ENCODE measurements around the gene RPLP1.
A peak's percentile ranks its signal among the peaks of the same experiment; 100 is the strongest.

RPLP1 gene

DNA sequence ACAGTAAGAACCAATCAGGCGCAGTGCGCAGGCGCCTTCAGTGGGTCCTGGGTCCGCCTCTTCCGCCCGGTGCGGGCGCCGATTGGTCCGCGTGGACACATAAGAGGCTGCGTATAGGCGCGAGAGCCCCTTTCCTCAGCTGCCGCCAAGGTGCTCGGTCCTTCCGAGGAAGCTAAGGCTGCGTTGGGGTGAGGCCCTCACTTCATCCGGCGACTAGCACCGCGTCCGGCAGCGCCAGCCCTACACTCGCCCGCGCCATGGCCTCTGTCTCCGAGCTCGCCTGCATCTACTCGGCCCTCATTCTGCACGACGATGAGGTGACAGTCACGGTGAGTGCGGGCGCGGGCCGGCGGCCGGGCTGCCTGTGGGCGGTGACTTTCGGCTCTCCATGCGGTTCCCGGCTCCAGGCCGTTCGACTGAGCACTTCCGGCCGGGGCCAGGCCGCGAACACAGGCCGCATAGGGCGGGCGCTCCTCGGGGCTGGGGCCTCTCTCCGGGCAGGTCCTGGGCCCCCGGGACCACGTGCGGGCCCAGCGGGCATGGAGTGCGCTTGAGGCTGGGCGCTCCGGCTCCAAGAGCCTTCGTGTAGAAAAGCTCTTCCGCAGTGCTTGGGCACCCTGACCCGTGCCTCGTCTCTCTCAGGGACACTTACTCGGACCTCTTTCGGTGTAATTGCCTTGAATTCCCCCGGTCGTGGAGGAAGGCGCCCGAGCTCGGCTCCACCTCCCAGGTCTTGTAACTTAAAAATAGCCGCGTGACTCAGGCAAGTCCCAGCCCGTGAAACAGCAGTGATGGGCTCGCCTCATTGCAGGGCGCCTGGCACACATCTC lies at the start of gene RPLP1:
RPLP1 (plus strand) TSS at position 127 of the 830 bp plus-strand sequence; CDS start at position 258, 131 bp downstream.
- peak; percentile 94 for DNase-seq

DNA sequence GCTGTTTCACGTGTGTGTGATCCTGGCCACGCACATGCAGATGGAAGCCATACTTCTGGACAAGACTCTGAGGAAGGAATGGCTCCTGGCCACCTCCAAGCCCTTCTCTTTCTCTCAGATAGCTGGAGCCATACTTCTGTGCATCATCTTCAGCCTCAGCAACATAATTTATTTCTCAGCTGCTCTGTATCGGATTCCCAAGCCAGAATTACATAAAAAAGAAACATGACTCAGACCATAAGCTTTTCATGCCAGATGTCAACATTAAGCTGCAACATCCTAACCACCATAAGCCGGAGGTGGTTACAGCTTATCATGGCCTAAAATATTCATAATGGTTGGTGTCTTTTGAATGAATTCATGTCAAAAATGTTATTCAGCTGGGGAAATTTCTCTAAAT lies 49.0 kb upstream of the RPLP1 start:
- no peak for DNase-seq

DNA sequence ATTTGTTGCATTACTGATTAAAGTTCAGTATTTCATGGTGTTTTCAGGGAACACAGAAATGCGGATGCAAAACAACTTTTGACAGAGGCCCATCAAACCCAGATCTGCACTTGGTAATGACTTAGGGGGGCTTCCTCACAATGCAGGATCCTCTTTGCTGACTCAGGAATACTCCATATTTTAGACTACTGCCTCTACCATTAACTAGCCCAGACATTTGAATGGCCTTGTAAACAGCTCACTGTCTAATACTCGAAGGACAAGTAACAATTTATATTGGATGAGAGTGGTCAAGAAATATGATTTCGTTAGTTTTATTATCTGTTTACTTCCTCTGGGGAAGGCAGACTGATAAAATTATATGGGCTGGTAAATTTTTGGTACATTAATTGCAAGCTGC lies 47.5 kb upstream of the RPLP1 start:
- no peak for DNase-seq

DNA sequence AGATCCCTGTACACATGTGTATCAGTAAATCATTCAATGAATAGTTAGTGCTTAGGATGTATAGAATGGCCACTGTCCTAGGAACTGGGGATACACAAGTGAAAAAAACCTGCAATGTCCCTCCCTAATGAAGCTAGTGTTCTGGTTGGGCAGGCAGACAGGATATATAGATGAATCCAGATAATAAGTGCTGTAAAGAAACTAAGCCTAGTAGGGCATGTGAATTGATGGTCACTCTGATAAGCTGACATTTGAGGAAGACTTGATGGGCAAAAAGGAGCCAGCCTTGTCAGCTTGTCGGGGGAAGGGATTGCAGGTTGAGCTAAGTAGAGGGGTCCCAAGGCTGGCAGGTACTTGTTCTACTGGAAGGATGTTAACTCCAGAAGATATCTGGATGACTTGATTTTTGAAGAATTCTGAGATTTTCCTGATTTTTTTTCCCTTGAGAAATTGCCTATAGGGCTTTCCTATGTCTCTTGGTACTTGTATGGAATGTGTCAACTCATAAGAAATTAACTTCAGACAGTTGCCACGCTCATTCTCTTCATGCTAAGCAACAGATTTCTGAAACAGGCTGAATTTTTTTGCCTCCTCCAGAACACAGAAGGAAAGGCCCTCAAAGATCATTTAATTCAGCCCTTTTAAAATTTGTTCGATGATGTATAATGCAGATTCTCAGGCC lies 44.8 kb upstream of the RPLP1 start:
- no peak for DNase-seq

DNA sequence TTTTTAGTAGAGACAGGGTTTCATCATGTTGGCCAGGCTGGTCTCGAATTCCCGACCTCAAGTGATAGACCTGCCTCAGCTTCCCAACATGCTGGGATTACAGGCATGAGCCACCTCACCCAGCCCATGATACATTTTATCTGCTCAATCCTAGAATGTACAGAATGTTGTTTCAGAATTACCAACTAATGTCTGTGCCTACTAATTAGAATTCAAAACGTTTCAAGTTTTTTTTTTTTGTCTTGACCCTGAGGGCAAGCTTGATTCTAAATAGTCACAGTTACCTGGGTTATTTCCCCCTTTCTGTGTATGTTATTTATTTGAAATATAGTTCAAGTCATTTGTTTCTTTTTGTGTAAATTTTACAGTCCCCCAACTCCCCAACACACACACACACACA lies 43.8 kb upstream of the RPLP1 start:
- DNase-seq: no peak

DNA sequence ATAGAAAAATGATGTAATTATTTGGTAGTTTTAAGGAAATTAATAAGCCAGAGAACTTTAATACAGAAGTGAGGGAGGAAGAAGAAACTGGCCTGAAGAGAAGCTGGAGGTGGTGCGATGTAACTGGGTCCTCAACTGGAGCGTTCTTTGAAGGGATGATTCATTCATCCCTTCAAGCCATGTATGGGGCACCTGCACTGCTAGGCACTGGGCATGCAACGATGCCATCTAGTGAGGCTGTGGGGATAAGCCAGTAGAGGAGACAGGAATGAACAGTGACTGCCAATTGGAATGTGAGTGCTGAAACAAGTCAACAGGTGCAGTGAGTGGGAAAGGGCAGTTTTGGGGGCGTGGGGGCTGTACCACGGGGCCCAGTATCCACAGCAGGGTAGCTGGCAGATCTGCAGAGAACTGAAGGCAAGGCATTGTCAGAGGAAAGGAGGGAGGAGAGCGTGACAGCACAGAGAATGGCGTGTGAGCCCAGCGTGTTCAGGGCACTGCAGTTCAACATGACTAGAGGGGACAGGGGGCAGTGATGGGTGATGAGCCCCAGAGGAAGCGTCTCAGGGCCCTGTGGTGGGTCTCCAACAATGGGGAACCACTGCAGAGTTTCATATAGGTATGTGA lies 42.3 kb upstream of the RPLP1 start:
- no peak for DNase-seq

DNA sequence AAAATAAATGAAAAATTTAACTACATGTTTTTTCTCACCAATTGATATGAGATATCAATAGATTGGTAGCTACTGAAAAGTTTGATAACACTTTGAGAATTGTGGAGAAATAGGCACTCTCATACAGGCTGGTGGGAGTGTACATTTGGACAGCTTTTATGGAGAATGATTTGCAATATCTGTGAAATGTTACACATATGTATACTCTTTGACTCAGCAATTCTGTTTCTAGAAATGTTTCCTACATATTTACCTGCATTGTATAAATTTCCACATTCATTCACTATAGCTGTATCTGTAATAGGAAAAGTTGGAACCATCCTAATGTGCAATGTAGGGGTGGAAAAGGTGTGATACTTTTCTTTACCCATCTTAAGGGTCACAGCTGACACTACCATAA lies 40.3 kb upstream of the RPLP1 start:
- no peak for DNase-seq

DNA sequence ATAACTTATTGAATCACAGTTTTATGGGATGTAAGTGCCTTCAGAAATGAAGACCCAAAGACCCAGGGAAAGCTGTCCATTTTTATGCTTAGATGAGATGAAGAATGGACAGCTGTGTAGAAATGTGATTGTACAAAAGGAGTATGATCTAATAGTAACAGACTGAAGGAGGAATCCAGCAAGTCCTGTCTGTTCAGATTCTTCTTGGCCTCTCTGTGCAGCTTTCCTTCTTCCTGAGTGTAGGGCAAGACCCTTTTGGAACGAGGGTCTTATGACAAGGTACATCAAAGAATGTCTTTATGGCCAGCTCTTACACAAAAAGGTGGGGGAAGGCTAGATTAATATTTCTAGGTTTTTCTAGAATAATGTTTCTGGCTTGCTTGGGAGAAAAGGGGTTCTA lies 39.9 kb upstream of the RPLP1 start:
- no peak for DNase-seq

DNA sequence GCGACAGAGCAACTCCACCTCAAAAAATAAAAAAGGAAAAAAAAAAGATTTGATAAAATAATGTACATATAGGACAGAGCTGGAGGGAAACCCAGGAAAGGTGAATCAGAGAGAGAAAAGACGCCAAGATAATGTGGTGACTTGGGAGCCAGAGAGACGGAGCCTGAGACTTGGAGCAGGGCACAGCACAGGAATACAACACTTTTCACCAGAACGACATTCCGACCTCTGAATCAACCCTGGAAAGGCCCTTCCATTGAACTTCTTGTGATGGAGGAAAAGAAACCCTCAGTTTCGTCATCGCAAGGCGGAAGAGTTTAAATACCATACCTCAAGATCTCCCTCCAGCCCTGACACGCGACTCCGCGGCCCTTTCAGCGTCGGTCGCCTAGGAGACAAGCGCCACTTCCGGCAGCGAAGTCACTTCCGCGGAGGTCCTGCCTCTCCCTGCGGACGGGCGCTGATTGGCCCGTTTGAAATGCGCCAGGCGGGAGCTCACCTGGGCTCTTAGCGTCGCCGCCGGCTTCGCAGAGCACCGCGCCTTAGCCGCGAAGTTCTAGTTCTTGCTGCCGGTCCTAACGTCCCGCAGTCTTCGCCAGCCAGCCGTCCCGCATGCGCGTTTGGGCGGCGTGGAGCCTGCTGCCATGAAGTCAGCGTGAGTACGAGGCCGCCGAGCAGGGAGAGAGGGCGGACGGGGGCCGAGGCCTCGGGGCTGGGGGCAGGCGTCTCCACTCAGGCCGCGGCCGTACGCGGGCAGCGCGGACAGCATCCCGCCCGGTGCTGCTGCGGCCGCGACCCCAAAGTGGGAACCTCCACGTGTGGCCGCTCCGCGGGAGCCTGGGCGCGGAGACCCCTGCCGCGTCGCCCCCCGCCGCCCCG lies 38.6 kb upstream of the RPLP1 start, which contains the start of gene KIF23:
KIF23 (plus strand) TSS at position 528 of the 879 bp plus-strand sequence; CDS start at position 645, 117 bp downstream.
- peak; percentile 95 for DNase-seq

DNA sequence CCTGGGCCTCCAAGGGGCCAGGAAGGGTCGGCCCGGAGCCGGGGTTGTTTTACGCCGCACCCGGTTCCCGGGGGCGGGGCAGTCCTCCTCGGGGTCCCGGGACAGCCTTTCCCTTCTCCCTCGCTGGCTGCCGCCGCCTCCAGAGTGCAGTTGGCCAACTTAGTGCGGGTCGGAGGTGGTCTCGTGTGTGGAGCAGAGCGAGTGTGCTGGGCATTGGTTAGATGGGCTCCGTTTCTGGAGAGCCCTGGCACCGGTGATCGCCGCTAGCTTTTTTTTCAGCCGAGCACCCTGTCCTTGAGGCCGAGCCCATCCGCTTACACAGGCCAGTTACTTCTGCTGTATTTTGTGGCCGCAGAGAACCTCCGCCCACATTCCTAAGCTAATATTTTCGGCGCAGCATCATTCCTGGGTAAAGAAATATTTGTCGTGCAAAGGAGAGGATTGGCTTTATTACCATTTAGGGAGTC lies 37.9 kb upstream of the RPLP1 start:
- DNase-seq: no peak

DNA sequence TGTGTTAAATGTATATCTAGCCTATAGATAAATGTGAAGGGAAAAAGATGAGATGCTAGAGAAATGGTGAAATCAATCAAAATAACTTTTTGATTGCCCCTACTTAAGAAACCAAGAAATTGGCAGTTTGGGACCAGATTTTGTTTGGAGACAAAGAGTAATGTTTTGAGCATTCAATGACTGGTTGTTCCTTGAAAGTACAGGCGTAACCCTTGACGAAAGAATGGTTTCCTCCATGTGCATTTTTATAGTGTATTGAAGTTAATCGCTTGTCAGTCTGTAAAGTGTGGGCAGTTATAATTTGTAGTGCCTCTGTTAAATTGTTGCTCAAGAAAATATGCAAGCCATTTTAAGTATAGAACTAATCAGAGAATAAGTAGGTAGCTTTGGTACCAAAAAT lies 37.2 kb upstream of the RPLP1 start:
- no peak for DNase-seq

DNA sequence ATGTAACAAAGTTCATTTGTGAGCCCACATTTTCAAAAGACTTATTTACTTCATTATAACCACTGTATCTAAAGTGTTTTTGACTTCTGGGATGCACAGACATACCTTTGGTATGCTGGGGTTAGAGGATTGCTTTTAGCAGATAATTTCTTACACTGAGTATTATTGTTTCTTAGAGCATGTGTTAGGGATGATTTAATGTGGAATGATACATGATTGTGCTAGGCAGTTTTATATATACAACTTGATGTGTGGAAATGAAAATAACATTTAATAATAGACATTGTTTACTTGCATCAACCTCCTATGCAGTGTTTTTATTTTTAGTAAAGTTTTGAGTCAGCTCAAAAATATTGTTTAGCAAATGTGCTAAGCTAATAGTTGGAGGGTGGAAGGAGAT lies 35.0 kb upstream of the RPLP1 start:
- DNase-seq: no peak

DNA sequence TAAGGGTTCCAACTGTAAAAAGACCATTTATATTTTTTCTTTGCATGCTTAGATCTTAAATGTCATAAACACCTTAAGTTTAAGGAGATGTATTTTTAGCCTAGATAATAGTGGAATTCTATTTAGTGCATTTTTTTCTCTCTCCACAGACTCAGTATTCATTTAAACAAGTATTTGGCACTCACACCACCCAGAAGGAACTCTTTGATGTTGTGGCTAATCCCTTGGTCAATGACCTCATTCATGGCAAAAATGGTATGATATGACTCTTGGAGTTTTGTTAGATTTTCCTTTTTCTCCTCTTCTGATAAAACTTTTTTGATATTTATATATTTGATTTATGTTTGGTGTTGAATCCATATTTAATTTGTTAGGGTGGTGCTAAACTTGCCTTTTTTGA lies 31.1 kb upstream of the RPLP1 start:
- DNase-seq: no peak

DNA sequence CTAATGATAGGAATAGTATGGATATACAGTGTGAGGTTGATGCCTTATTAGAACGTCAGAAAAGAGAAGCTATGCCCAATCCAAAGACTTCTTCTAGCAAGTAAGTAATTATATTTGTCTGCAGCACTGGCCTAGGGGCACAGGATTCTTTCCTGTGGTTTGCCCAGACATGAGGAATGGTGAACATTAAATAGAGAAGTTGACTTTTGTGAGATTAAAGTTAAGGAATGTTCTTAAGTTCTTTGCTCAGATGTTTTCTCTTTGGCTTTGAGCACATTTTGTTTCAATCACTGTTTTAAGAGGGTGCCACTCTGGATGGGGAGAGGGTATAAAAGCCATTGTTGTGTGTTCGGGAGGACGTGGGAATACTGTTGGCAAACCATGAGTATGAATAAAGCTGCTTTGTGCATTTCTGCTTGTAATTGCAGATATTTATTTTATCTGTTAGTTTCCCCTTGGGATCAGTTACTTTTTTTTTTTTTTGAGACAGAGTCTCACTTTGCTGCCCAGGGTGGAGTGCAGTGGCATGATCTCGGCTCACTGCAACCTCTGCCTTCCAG lies 30.2 kb upstream of the RPLP1 start:
- DNase-seq: no peak

DNA sequence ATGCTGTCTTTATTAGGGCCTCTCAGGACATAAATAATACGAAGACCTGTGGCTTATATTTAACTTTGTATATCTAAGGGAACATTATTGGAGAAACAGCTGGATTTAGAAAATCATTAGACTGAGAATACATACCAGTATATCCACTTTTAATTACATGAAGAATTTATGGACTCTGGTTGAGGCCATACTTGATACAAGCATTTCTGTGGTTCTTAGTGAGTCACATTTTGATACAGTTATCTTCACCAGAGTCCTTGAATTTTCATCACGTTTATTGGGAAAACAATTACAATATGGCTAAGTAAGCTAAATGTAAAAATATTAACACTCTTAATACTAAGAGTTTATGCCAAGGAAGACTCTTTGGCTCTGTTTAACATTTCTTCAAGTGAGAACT lies 28.6 kb upstream of the RPLP1 start:
- no peak for DNase-seq

DNA sequence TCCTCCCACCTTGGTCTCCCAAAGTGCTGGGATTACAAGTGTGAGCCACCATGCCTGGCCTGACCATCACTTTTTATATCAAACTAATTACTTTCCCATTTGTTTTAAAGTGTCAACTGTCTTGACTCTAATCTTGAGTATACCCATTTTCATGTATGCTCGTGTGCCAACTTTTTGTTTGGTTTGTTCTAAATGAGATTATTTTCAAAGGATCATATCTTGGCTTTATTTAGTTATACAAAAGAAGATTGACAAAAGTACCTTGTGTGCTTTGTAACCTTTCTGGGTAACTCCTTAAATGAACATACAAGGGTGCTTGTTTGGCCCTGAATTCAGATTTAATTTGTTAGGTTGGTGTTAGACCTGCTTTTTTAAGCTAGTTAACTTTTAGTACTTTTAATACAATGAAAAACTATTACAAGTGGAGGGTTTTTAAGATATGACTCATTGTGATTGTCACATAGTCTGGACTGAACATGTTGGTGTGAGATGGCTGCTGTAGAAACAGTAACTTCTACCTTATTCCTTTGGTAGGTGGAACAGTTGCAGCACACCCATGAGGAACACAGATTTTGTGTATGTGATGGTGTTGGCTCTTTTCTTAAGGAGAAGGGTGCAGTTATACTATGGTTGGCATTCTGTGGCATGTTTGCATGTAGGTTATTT lies 27.7 kb upstream of the RPLP1 start:
- DNase-seq: no peak

DNA sequence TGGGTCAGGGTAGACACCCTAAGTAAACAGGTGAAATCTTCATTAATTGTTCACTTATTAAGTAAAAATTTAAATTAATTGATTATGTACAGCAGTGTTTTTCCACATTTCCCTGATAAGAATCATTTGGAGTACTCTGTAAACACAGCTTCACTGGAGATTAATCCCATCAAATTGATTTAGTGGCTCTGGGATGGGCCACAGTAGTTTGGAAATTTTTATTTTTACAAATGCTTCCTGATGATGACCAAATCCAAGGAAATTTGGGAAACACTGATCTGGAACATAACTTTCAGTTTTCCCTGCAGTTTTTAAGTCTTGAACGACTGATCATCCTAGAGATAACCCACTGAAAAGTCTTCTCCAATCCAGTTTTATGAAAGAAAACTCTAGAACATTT lies 18.8 kb upstream of the RPLP1 start:
- no peak for DNase-seq

DNA sequence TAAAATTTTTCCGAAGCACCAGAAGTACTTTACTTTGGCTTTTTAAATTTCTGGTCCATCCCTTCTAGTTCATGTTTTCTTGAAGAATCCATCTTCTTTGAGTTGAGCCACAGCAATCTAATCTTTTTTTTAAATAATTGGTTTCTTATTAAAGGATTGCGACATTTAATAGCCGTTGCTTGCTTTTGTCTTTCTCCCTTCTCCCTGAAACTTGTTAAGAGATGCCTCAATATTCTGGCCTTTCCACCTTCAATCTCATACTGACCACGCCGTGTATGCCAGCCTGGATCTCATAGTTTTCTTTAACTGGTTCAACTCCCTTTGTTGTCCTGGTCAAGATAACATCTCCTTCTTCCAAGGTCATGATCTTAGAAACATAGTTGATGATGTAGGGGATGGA lies 18.4 kb upstream of the RPLP1 start:
- no peak for DNase-seq

DNA sequence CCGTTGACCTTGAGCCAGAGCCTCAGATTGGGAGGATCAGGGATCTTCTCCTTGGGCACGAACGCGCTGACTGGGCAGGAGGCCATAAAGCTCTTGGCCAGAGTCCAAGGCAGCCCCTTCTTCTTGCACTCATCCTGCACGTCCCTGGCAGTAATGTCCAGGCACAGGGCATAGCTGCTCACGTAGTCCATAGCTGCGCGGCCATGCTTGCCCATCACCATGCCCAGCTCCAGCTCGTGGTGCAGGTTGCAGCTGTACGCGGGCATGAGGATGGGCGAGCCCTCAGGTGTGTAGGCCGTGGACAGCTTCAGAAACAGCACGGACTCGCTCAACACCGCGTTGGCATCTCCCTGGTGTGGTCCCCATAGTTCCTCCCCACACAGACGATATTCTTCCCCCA lies 17.9 kb upstream of the RPLP1 start:
- DNase-seq: no peak

DNA sequence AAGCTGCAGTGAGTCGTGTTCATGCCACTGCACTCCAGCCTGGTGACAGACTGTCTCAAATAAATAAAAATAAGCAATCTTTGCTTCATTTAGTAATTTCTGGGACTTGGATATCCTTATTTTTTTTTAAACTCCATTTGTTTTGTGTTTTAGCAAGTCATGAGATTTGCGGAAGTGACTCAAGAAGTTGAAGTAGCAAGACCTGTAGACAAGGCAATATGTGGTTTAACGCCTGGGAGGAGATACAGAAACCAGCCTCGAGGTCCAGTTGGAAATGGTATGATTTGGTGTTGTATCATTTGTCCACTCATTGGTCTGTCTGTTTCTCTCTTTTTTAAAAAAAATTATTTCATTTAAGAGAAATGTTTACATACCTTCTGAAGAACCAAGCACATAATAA lies 16.6 kb upstream of the RPLP1 start:
- DNase-seq: no peak

DNA sequence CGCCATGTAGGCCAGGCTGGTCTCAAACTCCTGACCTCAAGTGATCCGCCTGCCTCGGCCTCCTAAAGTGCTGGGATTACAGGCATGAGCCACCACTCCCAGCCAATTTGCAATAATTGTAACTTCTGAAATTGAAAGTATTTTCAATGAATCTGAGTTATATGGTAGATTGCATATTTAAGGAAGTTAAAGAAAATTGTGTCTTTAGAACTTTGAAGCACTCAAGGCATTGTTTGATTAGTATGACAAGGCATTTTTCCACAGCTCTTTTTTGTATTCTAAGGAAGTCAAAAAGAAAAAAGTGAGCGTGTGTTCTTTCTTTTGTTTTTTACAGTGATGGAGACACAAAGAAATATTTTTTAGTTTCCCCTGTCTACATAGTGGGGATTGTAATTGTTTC lies 15.7 kb upstream of the RPLP1 start:
- no peak for DNase-seq

DNA sequence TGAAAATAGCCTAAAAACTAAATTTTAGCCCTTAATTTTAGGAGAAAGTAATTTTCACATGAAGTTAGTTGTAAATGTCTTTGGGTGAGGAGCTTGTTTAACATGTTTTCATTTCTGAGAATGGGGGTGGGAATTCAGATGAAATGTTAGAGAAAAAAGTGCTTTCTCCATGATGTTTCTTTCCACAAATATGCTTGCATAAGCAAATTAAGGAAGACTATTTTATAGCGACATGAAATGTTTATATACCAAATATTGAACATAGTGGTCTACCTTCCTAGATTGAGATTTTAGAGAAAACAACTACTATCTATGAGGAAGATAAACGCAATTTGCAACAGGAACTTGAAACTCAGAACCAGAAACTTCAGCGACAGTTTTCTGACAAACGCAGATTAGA lies 13.0 kb upstream of the RPLP1 start:
- no peak for DNase-seq

All from activated naive CD4-positive, alpha-beta T cell treated with anti-CD3 and anti-CD28 coated beads, Interleukin-2, amount 50 U/mL, for 16 hours (primary cell).